Mesendoderm (in vitro differentiated cells): Measurements from ENCODE around the gene TERF2IP.

Source experiments
- DNase-seq: peaks from one replicate; pipeline ENCODE4 v3.0.0; 2013
- H2AK5ac ChIP-seq: 2 replicates; pipeline ENCODE4 v1.6.1; 2013; ENCODE audit warnings: low read length, inconsistent platforms
- H2BK120ac ChIP-seq: 2 replicates; pipeline ENCODE4 v1.6.1; 2013; ENCODE audit warnings: low read depth, mild to moderate bottlenecking, low read length, moderate library complexity, mixed read lengths
- H2BK15ac ChIP-seq: replicated peaks from 2 replicates; pipeline ENCODE4 v1.6.1; 2013; ENCODE audit warnings: low read depth, mild to moderate bottlenecking, moderate library complexity
- H2BK5ac ChIP-seq: 2 replicates; pipeline ENCODE4 v1.6.1; 2013; ENCODE audit warnings: low read length, inconsistent platforms
- H3K18ac ChIP-seq: 2 replicates; pipeline ENCODE4 v1.6.1; 2013; ENCODE audit warnings: mild to moderate bottlenecking, low read length, mixed read lengths
- H3K23ac ChIP-seq: one replicate; pipeline ENCODE4 v1.6.1; 2013; ENCODE audit warnings: low read length
- H3K27ac ChIP-seq: 2 replicates; pipeline ENCODE4 v1.5.1; 2013; ENCODE audit warnings: low read depth, mild to moderate bottlenecking, inconsistent platforms, low read length, moderate library complexity
- H3K27me3 ChIP-seq: 2 replicates; pipeline ENCODE4 v1.6.1; 2013; ENCODE audit warnings: low read length, control low read depth, mild to moderate bottlenecking, inconsistent platforms; ENCODE audit not compliant: insufficient read depth, poor library complexity
- H3K36me3 ChIP-seq: 2 replicates; pipeline ENCODE4 v1.6.1; 2013; ENCODE audit warnings: low read length, inconsistent platforms; ENCODE audit not compliant: control insufficient read depth, insufficient read depth
- H3K4ac ChIP-seq: one replicate; pipeline ENCODE4 v1.6.1; 2013; ENCODE audit warnings: low read depth, mild to moderate bottlenecking, low read length, moderate library complexity
- H3K4me1 ChIP-seq: 2 replicates; pipeline ENCODE4 v1.6.1; 2013; ENCODE audit warnings: low read depth, low read length, inconsistent platforms; ENCODE audit not compliant: control insufficient read depth
- H3K4me2 ChIP-seq: 2 replicates; pipeline ENCODE4 v1.6.1; 2013; ENCODE audit warnings: low read length
- H3K4me3 ChIP-seq: 2 replicates; pipeline ENCODE4 v1.5.1; 2013; ENCODE audit warnings: mild to moderate bottlenecking, low read length
- H3K56ac ChIP-seq: one replicate; pipeline ENCODE4 v1.6.1; 2013; ENCODE audit warnings: low read length
- H3K79me1 ChIP-seq: 2 replicates; pipeline ENCODE4 v1.6.1; 2013; ENCODE audit warnings: low read length, inconsistent platforms
- H3K79me2 ChIP-seq: 2 replicates; pipeline ENCODE4 v1.6.1; 2013; ENCODE audit warnings: mild to moderate bottlenecking, low read length; ENCODE audit not compliant: control insufficient read depth, insufficient read depth
- H3K9ac ChIP-seq: 2 replicates; pipeline ENCODE4 v1.6.1; 2013; ENCODE audit warnings: low read length, inconsistent platforms
- H4K5ac ChIP-seq: one replicate; pipeline ENCODE4 v1.6.1; 2013; ENCODE audit warnings: low read length
- H4K8ac ChIP-seq: one replicate; pipeline ENCODE4 v1.6.1; 2013; ENCODE audit warnings: low read depth, mild to moderate bottlenecking, control low read depth, low read length, moderate library complexity
- WGBS: extraction: QIAGEN DNeasy Blood & Tissue Kit; methylation state at CpG from one replicate; pipeline ENCODE4 v1.1.7; 2013; ENCODE audit warnings: low lambda C conversion rate, missing lambda C conversion rate; ENCODE audit not compliant: insufficient coverage; ENCODE audit errors: extremely low coverage; 5-methylcytosine and 5-hydroxymethylcytosine counted together

The TERF2IP gene

GRCh38 chr16:75660726-75661302 lies 13.2 kb downstream of the TERF2IP start:
- Histone ChIP-seq H3K4me2 (no peak overlapping the region), H3K4me1 (no peaks in the 10 kb centered on the region), H2BK15ac (no peak overlapping the region), H2AK5ac (no peak overlapping the region), H3K56ac (no peak overlapping the region), H4K5ac (no peak overlapping the region), H3K4me3 (no peak overlapping the region), H3K9ac (no peak overlapping the region), H2BK120ac (no peak overlapping the region), H2BK5ac (no peak overlapping the region), H3K79me1 (peaks cover 1% of the 10 kb centered on the region), H3K18ac (no peak overlapping the region), H3K36me3 (no peaks in the 10 kb centered on the region), H3K23ac (no peak overlapping the region), H4K8ac (no peak overlapping the region), H3K4ac (no peak overlapping the region), H3K79me2 (no peaks in the 10 kb centered on the region), H3K27me3 (no peaks in the 10 kb centered on the region), H3K27ac (no peak overlapping the region)
- WGBS: no CpG with 5 or more reads among the region's 4 CpGs
- DNase-seq: no peak

GRCh38 chr16:75667503-75667902 lies 19.9 kb downstream of the TERF2IP start:
- Histone ChIP-seq H3K9ac (no peak overlapping the region), H2AK5ac (no peak overlapping the region), H3K23ac (no peak overlapping the region), H4K5ac (no peak overlapping the region), H3K27me3 (no peaks in the 10 kb centered on the region), H2BK120ac (no peak overlapping the region), H3K27ac (no peak overlapping the region), H3K4ac (no peak overlapping the region), H3K36me3 (no peaks in the 10 kb centered on the region), H3K4me3 (no peak overlapping the region), H2BK5ac (no peak overlapping the region), H2BK15ac (no peak overlapping the region), H3K79me1 (no peaks in the 10 kb centered on the region), H3K4me2 (no peak overlapping the region), H3K79me2 (no peaks in the 10 kb centered on the region), H4K8ac (no peak overlapping the region), H3K56ac (no peak overlapping the region), H3K18ac (no peak overlapping the region), H3K4me1 (no peaks in the 10 kb centered on the region)
- no peak for DNase-seq

GRCh38 chr16:75676909-75677308 lies 29.3 kb downstream of the TERF2IP start, which contains the start of gene CPHXL2:
TSS of gene CPHXL2 (minus strand) at chr16:75677009. CDS start at chr16:75676999, 10 bp downstream.
- H3K4me3 ChIP-seq: no peak within 1 kb of the TSS
- no peak within 1 kb of the TSS for H4K8ac ChIP-seq
- H3K36me3 ChIP-seq: no peaks in the 10 kb centered on the region
- H3K9ac ChIP-seq: no peak within 1 kb of the TSS
- no peaks in the 10 kb centered on the region for H3K79me1 ChIP-seq
- no peak within 1 kb of the TSS for H2BK15ac ChIP-seq
- no peak within 1 kb of the TSS for H2AK5ac ChIP-seq
- no peak within 1 kb of the TSS for H3K27ac ChIP-seq
- no peak within 1 kb of the TSS for H2BK120ac ChIP-seq
- no peak for DNase-seq
- H3K4ac ChIP-seq: no peak within 1 kb of the TSS
- no peak within 1 kb of the TSS for H3K23ac ChIP-seq
- no peak within 1 kb of the TSS for H4K5ac ChIP-seq
- WGBS: no CpG with 5 or more reads among the region's 4 CpGs
- no peak within 1 kb of the TSS for H3K18ac ChIP-seq
- no peaks in the 10 kb centered on the region for H3K27me3 ChIP-seq
- H3K4me1 ChIP-seq: no peaks in the 10 kb centered on the region
- H3K56ac ChIP-seq: no peak within 1 kb of the TSS
- H3K79me2 ChIP-seq: no peaks in the 10 kb centered on the region
- H2BK5ac ChIP-seq: no peak within 1 kb of the TSS
- no peak within 1 kb of the TSS for H3K4me2 ChIP-seq

- Histone ChIP-seq H3K56ac (no peak overlapping the region), H2AK5ac (no peak overlapping the region), H3K27ac (no peak overlapping the region), H3K27me3 (no peaks in the 10 kb centered on the region), H3K9ac (no peak overlapping the region), H3K18ac (no peak overlapping the region), H4K8ac (no peak overlapping the region), H3K79me2 (no peaks in the 10 kb centered on the region), H2BK120ac (no peak overlapping the region), H2BK15ac (no peak overlapping the region), H3K4ac (no peak overlapping the region), H3K4me1 (no peaks in the 10 kb centered on the region), H4K5ac (no peak overlapping the region), H3K79me1 (no peaks in the 10 kb centered on the region), H3K4me3 (no peak overlapping the region), H2BK5ac (no peak overlapping the region), H3K36me3 (no peaks in the 10 kb centered on the region), H3K4me2 (no peak overlapping the region), H3K23ac (no peak overlapping the region)
- no CpG with 5 or more reads among the region's 5 CpGs for WGBS
- DNase-seq: no peak
These were observed 31.8 kb downstream of the TERF2IP start for GRCh38 chr16:75679366-75679765.

- Histone ChIP-seq H3K4me2 (no peak overlapping the region), H3K79me1 (no peaks in the 10 kb centered on the region), H3K4me1 (no peaks in the 10 kb centered on the region), H3K4ac (no peak overlapping the region), H3K56ac (no peak overlapping the region), H4K8ac (no peak overlapping the region), H2BK120ac (no peak overlapping the region), H3K4me3 (no peak overlapping the region), H2AK5ac (no peak overlapping the region), H3K27me3 (no peaks in the 10 kb centered on the region), H2BK15ac (no peak overlapping the region), H3K27ac (no peak overlapping the region), H3K18ac (no peak overlapping the region), H3K23ac (no peak overlapping the region), H2BK5ac (no peak overlapping the region), H4K5ac (no peak overlapping the region), H3K79me2 (no peaks in the 10 kb centered on the region), H3K36me3 (no peaks in the 10 kb centered on the region), H3K9ac (no peak overlapping the region)
- no peak for DNase-seq
- no CpG with 5 or more reads among the region's 14 CpGs for WGBS
These were observed 34.7 kb downstream of the TERF2IP start for GRCh38 chr16:75682308-75682707.

GRCh38 chr16:75687361-75687760 lies 39.8 kb downstream of the TERF2IP start:
- Histone ChIP-seq H2BK120ac (no peak overlapping the region), H4K5ac (no peak overlapping the region), H3K23ac (no peak overlapping the region), H3K79me2 (no peaks in the 10 kb centered on the region), H3K27ac (no peak overlapping the region), H3K4ac (no peak overlapping the region), H3K36me3 (no peaks in the 10 kb centered on the region), H3K18ac (no peak overlapping the region), H3K56ac (no peak overlapping the region), H4K8ac (no peak overlapping the region), H3K4me2 (no peak overlapping the region), H2AK5ac (no peak overlapping the region), H2BK5ac (no peak overlapping the region), H3K79me1 (no peaks in the 10 kb centered on the region), H2BK15ac (no peak overlapping the region), H3K4me3 (no peak overlapping the region), H3K9ac (no peak overlapping the region), H3K4me1 (no peaks in the 10 kb centered on the region), H3K27me3 (no peaks in the 10 kb centered on the region)
- no peak for DNase-seq
